Retina (tissue), 1 donor: ENCODE data around the gene PIK3AP1.
"Not testable (repeated sequence)": the region's sequence is repeated elsewhere in the genome, so short reads cannot be mapped to it uniquely, and the experiment has no call there.

ENCODE experiments used
- DNase-seq: peaks from one replicate; pipeline ENCODE4 v3.0.0-alpha.2; 2016

Gene PIK3AP1

DNA sequence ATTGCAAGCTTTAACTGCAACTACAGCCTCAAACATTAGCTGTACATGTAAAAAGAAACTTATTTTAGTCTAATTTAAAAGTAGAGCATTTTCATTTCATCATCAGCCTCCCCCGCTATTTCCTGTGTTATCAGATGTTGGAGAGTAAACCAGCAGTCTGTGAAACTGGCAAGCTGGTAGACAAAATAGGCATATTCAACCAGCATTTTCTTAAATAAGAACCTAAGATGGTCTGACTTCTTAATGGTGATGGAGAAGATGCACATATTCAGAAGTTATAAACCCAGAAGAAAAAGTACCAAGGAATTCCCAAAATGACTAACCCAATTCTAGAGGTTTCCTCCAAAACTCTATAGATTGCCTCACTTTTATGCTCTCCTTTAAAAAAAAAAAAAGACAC is 24.9 kb downstream of the PIK3AP1 start:
- no peak for DNase-seq

DNA sequence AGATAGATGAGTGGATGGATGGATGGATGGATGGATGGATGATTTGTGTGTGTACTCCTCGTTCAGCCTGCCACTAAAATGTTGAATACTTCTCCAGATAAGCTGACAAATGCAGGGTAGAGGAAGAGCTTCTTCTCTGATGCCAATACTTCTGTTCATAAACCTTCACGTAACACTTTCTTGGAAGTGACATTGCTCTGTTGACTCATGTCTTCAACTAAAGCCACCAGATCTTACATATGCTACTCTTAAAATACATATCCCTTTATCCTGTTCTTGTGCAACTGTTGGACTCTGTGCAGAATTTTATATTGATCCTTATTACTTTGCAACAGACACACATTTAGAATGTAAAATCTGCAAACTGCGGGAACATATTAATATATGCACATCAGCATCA is 26.9 kb downstream of the PIK3AP1 start:
- DNase-seq: no peak

DNA sequence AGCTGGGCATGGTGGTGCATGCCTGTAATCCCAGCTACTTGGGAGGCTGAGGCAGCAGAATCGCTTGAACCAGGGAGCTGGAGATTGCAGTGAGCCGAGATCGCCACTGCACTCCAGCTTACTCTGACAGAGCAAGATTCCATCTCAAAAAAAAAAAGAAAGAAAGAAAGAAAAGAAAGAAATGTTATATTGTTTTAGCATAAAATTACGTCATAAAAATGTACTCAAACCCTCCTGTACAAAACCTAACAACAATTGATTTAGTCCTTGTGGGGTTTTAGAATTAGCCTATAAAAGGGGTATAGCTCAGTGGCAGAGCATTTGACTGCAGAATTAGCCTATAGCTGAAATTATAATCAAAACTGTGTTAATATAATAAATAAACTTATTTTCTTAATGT is 27.9 kb downstream of the PIK3AP1 start:
- no peak for DNase-seq

DNA sequence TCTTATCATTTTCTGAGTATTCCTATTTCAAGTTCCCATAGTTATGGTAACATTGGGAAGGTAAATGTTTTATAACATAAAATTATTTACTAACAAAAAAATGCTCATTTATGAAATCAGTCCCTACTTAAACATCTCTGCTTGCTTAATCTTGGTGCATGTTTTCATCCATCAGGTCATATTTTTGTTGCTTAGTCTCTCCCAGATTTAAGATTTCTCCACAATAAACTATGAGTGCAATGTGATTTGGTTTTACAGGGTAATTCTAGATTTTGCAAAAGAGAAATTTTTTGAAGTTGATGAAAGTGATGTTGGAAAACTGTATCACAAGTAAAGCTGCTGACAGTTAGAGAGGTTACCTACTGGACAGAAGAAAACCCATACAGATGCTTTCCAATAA is 28.6 kb downstream of the PIK3AP1 start:
- DNase-seq: no peak

DNA sequence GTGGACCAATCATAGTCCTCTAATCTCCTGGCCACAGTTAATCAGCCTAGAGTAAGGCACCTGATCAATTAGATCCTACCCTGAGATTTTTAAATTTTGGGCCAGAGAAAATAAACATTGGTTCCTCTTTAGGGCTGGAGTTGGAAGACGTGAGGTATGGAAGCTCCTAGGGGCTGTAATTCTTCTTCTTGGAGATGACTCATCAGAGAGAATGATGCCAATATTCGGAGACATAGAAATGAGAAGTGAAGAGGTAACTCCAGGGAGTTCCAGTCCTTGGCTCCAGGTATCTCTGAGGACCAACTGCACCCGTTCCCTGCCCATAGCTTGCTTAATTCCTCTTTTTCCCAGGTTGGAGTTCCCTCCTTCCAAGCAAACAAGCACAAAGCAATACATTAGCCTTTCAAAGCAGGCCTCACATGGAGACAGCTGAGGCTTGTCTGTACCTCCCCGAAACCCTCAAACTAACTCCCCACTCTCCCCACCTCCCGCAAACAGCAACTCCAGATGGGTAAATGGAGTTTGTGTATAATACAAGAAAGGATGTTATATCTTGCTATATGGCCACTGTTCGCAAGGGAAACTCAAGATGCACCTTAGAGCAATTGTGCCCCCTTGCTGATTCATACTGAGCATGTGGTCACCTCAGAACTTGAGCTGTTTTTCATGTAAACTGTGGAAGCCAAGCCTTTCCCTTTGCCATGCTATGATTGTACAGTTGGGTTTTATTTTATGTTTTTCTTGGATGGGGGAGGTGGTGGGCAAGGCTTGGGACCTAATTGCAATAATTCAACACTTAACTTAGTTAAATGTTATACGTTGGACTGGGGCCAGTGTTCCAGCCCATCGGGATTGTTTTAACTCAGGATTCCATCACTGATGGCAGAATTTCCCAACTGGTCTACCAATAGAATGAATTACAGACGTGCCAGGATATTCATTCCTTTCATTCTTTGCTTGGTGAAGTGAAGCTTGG is 29.3 kb downstream of the PIK3AP1 start:
- no peak for DNase-seq

DNA sequence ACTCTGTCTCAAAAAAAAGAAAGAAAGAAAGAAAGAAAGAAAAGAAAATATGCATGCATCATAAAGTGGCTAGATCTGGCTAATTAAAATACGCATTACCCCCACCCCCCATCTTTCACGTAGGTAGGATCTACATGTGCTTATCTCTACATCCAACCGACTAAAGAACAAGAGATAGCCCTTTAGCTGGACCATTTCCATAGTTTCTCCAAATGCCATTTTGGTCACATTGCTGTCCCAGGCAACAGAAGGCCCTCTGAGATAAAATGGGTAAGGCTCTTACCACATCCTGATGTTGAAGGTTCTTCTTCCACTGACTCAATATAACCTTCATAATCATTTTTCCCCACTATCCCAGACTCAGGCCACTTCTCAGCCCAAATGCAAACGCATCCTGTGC is 31.5 kb downstream of the PIK3AP1 start:
- DNase-seq: no peak

DNA sequence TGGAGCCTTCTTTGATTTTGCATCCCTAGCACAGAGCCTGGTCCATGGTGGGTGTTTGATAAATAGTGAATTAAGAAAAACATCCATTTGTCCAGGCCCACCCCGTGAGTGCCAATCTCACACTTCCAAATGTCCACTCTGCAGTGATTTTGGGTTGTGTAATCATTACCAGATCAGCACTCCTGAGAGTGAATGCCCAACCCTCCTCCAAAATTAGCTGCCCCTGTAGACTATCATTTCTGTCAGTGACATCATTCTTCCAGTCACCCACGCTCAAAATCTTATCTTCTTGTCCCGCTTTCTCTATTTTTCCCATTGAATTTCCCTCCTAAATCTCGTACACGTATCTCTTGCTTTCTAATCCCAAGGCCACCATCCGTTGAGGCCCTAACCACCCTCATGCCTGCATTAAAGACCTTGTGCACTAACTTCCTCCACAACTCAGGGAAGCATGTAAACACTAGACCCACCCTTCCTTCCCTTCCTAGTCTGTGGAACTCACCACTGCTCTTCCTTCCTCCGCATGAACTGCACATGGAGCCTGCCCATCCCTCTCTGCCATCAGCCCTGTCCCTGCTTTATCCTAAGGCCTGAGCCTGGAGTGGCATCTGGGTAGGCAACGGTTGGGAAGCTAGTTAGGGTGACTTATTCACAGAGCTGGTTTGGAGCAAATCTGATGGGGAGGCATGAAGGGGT is 32.8 kb downstream of the PIK3AP1 start:
- no peak for DNase-seq

DNA sequence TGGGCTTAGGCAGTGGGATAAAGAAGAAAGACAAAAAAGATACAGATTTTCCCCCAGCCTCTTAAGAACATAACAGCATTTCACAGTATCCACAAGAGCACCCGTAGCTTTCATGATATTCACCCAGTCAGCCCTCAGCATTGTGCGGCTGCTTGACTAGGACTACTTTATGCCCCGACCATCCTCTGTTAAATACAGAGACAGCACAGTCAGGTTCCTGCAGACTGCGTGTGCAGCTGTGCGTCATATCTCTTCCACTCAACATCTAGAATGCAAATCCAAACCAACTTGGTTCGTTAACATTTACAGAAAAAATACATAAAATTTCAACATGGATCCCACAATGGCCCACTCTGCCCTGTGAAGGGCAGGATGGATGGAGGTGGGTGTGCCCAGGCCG is 33.8 kb downstream of the PIK3AP1 start:
- no peak for DNase-seq

DNA sequence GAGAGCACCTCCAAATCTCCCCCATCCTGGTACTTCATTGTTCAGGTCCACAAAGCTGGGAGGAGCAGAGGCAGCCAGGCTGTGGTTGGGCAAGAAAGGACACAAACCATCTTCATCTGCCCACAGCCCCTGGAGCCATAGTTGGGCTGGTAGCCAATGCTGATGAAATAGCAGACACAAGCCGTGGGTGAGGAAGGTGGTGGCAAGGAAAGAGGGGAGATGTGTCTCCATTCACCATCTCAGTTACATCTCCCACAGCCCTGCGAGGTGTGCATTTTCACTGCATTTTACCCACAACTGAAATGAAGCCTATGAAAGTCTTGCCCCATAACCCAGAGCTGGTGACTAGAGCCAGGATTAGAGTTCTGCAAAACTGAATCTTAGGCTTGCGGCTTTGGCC is 35.0 kb downstream of the PIK3AP1 start:
- DNase-seq: no peak

DNA sequence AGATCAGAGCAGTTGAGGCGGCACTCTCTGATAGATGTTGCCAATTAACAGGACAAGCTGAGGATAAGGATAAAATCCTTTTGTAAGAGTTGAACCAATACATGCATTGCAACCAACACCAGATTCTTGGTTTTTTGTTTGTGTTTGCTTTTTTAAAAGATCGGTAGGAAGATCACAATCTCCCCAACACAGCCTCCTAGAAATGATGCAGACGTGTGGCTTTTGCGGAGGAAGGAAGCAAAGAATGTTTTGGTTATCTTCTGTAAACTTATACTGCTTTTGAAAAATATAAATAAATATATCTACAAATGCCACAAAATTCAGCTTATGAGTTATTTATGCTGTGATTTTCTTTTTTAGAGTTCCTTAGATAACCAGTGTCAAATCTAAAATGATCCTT is 35.5 kb downstream of the PIK3AP1 start:
- no peak for DNase-seq

DNA sequence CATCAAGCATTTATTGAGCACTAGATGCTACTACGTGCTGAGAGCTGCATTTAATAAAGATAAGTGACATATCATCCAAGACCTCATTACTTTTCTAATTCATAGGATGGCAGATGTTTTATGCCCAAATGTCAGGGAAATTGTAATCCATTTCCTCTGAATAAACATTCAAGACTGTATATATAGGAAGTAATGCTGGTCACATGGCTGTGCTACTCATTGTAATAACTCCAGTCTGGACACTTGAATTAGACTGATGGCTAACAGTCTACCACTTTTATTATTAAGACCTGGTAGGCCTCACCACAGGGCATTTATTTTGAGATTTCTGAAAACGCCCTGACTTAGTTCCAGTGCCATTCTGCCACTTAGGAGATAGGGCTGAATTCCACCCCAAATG is 36.6 kb downstream of the PIK3AP1 start:
- no peak for DNase-seq

DNA sequence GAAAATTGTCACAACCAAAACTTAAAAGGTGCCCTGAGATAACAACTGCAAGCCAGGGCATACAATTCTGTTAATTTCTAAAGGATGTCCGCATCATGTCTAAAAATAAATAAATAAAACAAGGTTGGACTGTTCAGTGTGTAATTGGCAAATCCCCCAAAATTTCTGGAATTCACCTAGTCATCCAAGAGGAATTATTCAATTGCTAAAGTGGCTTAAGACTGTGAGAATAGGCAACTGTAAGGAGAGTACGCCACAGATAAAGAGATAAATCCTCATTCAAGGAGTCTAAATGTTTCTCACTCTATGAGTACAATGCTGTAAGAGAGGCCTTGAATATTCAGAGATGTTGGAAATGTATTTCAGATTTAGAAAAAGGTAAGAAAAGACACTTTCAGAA is 37.2 kb downstream of the PIK3AP1 start:
- DNase-seq: no peak

DNA sequence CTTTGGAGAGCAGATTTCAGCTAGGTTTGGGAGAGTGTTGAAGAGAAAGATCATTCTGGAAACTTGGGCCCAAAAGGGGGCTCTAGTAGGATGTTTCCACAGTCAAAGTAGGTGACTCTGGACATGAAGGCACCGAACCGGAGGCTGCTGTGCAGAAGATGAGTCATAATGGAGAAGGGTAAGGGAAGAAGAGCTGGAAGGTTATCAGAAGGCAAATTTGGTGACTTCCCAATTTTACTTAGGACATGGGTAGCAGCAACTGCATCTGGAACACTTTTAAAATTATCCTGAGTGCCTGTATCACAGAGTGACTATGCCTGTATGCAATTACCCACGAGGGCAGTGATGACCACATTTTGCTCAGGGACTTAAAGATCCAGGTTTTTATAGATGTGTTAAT is 38.8 kb downstream of the PIK3AP1 start:
- DNase-seq: no peak

DNA sequence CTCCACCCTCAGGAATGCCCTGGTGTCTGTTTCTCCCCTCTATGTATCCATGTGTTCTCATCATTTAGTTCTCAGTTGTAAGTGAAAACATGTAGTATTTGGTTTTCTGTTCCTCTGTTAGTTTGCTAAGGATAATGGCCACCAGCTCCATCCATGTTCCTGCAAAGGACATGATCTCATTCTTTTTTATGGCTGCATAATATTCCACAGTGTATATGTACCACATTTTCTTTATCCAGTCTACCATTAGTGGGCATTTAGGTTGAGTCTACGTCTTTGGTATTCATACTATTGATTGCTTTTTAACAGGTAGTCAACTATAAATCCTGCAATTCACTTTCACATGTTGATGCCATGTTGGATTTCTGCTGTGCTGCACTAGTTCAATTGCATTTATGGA is 39.9 kb downstream of the PIK3AP1 start:
- not testable (repeated sequence) for DNase-seq

DNA sequence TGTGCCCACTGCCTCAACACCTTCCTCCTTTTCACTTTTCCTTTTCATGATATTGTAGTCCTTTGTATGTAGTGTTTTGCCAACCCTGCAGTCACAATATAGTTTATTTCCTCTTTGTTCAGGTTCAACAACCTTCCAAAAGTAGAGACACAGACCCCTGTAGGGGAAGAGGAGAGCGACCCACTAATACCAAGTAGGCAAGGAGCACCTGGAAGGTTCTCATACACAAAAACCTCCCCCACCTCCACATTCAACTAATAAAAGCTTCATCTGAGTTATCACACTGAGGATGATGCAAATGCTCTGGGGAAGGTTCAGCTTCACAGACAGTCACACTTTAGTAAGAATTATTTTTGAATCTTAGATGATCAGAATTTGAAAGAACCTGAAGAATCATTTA is 41.6 kb downstream of the PIK3AP1 start:
- no peak for DNase-seq

DNA sequence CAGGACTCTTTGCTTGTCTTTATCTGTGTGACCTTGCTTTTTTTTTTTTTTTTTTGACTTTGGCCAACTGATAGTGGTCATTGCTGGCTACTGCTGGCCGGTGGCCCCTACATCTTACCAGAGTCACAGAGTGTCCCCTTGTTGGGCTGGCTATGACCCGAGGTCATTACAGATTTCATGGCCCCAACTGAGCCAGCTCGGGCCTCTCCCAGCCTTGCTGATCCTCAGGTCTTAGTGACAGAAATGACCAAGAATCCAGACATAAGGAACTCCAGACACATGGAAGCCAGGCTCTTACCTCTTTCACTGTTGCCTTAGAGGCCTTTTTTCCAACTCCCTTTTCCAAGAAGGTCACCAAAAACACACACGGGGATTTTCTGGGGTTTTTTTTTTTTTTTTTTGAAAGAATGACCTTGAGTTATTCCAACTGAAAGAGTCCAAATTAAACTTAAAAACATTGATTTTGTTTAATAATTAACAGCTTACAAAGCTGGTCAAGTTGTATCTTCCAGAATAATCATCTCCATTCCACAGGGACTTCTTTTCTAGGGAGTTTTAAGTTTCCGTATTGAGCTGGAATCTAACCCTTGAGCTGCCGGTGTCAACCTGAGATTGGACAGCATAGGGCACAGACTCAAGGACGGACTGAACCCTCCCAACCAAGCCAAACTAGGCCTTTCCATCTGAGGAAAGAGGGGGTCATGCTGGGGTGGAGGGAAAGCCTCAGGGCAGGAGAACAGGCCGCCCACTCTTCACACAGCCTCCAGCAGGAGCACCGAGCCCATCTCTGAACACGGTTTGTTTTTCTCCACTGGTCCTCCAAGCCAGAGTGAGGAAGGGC is 43.8 kb downstream of the PIK3AP1 start:
- DNase-seq: no peak

DNA sequence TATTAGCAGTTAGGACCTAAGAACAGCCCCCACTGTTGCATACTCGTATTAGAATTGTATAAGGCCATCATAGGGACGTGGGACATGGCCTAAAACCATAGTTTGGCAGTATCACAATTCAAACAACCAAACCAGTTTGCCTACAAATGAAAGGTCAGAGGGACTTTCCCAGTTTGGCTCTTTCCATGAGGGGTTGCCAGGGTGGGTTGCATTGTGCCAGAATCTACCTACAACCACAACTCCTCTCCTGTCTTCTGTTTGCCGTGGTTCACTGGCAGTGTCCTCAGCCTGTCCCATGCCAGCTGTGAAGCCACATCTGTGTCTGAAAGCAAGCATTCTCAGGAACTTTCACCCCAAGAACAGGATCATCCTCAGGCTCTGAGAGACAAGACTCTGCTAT is 44.5 kb downstream of the PIK3AP1 start:
- no peak for DNase-seq

DNA sequence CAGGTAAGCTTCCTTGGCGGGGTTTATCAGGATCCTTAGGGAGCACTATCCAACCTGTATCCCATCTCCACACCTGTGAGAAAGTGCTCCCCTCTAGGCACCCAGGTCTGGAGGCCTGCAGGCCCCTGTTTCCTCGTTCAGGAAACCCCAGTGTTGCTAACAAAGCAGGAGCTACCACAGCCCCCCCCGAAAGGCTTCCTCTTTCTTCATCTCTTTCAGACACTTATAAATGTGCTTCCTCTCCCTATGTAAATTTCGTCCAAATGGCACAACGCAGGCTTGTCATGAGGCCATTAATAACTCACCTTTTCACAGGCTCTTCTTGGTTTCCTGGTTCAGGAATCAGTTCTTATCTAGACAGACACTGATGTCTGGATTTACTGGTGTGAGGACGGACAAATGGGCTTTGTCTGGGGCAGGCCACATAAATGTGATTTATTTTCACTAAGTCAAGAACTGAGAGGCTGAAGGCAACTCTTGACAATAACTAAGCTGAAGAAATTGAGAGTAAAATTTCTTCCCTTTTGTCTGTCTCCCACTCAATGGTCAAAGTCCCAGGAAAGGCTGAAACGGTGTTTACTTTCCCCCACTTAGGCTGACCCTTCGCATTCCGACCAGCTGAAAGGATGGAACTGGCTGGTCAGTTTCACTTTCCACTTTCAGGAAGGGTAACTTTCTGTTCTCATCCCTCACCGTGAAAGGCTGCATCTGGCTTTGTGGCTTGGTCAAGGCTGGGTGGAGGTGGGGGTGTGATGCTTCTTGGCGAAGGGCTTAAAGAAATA is 46.8 kb downstream of the PIK3AP1 start:
- DNase-seq: no peak

DNA sequence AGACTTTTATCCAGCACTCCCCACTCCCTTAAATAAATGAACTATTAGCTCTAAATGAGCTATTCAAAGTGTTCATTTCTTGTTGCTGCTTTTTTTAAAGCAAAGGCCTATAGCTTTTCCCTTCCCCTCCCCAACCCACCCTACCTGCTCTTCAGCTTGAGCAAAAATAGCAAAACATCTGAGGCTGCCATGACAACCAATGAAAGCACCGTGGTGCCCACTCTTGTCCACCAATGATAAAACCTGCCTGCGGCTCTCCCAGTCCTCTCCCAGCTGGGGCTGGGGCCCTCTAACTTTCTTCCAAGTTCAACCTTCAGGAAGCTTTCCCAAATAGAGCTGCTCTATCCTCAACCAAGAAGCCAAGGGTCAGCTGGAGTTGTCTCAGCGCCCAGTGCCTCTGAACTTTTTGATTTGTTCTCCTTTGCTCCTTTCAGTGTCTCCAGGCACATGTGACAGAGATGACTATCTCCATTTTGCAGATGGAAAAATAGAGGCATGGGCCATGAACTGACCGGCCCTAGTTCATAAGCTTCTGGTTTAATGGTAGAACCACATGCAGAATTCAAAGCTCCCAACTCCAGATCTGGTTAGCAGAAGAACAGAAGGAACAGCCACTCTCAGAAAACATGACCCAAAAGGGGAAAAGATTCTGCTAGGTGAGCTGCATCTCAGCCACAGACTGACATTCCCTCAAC is 47.7 kb downstream of the PIK3AP1 start:
- no peak for DNase-seq

DNA sequence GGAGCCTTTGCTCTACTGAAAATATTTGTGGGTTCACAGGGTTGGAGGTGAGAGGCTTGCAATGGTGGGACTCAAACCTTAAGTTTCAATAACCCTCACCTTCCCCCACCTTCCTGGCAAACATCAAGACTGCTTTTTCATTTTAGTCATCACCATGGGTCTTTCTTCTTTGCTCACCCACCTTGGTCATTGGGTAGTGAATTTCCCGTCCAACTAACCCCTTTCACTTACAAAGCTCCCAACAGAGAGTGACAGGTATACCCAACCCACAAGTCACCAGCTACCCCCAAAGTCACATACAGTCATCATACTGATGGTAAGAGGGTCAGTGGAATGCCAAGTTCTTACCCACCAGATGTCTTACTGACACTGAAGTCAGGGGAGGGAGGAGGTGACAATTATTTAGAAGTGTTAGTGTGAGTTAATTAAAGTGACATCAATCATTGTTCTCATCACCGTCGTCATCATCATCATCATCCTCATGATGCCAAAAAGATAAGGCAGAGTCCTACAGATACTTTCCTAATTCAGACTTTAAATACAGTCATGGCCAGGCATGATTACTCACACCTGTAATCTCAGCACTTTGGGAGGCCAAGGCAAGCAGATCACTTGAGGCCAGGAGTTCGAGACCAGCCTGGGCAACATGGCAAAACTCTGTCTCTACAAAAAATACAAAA is 49.0 kb downstream of the PIK3AP1 start:
- no peak for DNase-seq

DNA sequence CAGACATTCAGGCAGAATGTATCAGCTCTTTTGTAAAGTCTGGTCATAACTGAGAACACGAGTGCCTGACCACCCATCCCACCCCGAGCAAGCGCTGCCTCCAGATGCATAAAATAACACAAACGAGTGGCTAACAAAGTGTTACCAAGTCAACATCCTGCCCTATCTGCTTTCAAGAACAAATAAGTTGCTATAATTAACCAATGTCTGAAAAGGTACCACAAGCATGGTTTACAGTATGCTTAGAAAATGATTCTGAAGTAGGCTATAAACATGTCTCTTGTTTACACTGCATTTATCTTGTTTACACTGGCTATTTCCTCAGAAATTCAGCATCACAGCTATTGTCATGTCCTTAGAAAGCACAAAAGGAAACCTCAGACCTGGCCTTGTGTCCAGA is 49.5 kb downstream of the PIK3AP1 start:
- DNase-seq: no peak
